HG02885 (cell line): ENCODE data around the gene RPL21.

Experiments used
- ATAC-seq: cut with Tn5 transposase; IDR thresholded peaks from one replicate; pipeline ENCODE4 v1.9.1; 2021; ENCODE audit warnings: mild to moderate bottlenecking; ENCODE audit not compliant: unreplicated experiment, poor library complexity

RPL21 gene

GRCh38 chr13:27257648-27258253 lies 6.4 kb downstream of the RPL21 start:
- no peak for ATAC-seq

GRCh38 chr13:27258637-27259386 lies 7.5 kb downstream of the RPL21 start:
- ATAC-seq = no peak

- peak; percentile 70 for ATAC-seq
These were observed 8.5 kb downstream of the RPL21 start for GRCh38 chr13:27259831-27260230.

GRCh38 chr13:27261396-27261795 lies 10.0 kb downstream of the RPL21 start:
- ATAC-seq = no peak

- ATAC-seq = no peak
These were observed 12.1 kb downstream of the RPL21 start for GRCh38 chr13:27263438-27263837.

GRCh38 chr13:27264181-27264580 lies 12.8 kb downstream of the RPL21 start:
- no peak for ATAC-seq

GRCh38 chr13:27264648-27265047 lies 13.3 kb downstream of the RPL21 start:
- ATAC-seq = no peak

GRCh38 chr13:27266917-27267316 lies 15.6 kb downstream of the RPL21 start:
- ATAC-seq = no peak

- ATAC-seq = no peak
These were observed 16.2 kb downstream of the RPL21 start for GRCh38 chr13:27267596-27267995.

- no peak for ATAC-seq
These were observed 17.8 kb downstream of the RPL21 start for GRCh38 chr13:27269114-27269665.

GRCh38 chr13:27270594-27271520 lies 19.5 kb downstream of the RPL21 start, which contains the start of gene RASL11A:
Gene RASL11A, plus strand, starts transcription at chr13:27270830. Its CDS starts 115 bp downstream, at chr13:27270945.
- peak; percentile 87 for ATAC-seq

- no peak for ATAC-seq
These were observed 20.3 kb downstream of the RPL21 start for GRCh38 chr13:27271570-27272096.

GRCh38 chr13:27273658-27274425 lies 22.5 kb downstream of the RPL21 start:
- ATAC-seq = no peak

- ATAC-seq = no peak
These were observed 23.3 kb downstream of the RPL21 start for GRCh38 chr13:27274631-27275030.

- no peak for ATAC-seq
These were observed 24.8 kb downstream of the RPL21 start for GRCh38 chr13:27276188-27276587.

- ATAC-seq = no peak
These were observed 28.1 kb downstream of the RPL21 start for GRCh38 chr13:27279506-27279905.

GRCh38 chr13:27280009-27280656 lies 28.8 kb downstream of the RPL21 start:
- ATAC-seq = no peak

GRCh38 chr13:27280841-27281240 lies 29.5 kb downstream of the RPL21 start:
- ATAC-seq = no peak

- ATAC-seq = no peak
These were observed 30.1 kb downstream of the RPL21 start for GRCh38 chr13:27281420-27281819.
